Osteoblast (primary cell): ENCODE measurements around the gene RSPO4. TPM values are rescaled to one million over a fixed set of nuclear protein-coding genes. Genes with fewer than 3 reads are reported as not detected.

Experiments
- DNase-seq: peaks from one replicate; pipeline ENCODE4 v3.0.0; 2011; ENCODE audit warnings: low spot score, mixed read lengths; ENCODE audit not compliant: insufficient read length; ENCODE audit errors: missing footprints
- H2AFZ ChIP-seq: 2 replicates; pipeline ENCODE4 v1.6.0; 2011; ENCODE audit warnings: mild to moderate bottlenecking, low read length
- H3K27ac ChIP-seq: 2 replicates; pipeline ENCODE4 v1.5.1; 2011; ENCODE audit warnings: mild to moderate bottlenecking, low read depth, low read length, moderate library complexity
- H3K27me3 ChIP-seq: 2 replicates; pipeline ENCODE4 v1.6.0; 2012; ENCODE audit warnings: mild to moderate bottlenecking, control low read depth, inconsistent platforms, low read length, moderate library complexity; ENCODE audit not compliant: insufficient read depth
- H3K36me3 ChIP-seq: 2 replicates; pipeline ENCODE4 v1.5.1; 2011; ENCODE audit warnings: mild to moderate bottlenecking, low read length, control low read depth, moderate library complexity; ENCODE audit not compliant: insufficient read depth
- H3K4me1 ChIP-seq: 2 replicates; pipeline ENCODE4 v1.5.1; 2011; ENCODE audit warnings: mild to moderate bottlenecking, low read length, control low read depth, moderate library complexity; ENCODE audit not compliant: insufficient read depth
- H3K4me2 ChIP-seq: 2 replicates; pipeline ENCODE4 v1.6.0; 2011; ENCODE audit warnings: mild to moderate bottlenecking, low read length; ENCODE audit not compliant: insufficient read depth
- H3K4me3 ChIP-seq: fragments of 200-600 bp; sonication (generic); 3 replicates; pipeline ENCODE4 v1.5.1; 2012; ENCODE audit warnings: mild to moderate bottlenecking, low read length, inconsistent platforms; ENCODE audit not compliant: insufficient read depth
- H3K79me2 ChIP-seq: 2 replicates; pipeline ENCODE4 v1.6.0; 2012; ENCODE audit warnings: mild to moderate bottlenecking, low read length, control low read depth, inconsistent platforms; ENCODE audit not compliant: insufficient read depth
- H3K9me3 ChIP-seq: 2 replicates; pipeline ENCODE4 v1.5.1; 2011; ENCODE audit warnings: low read depth, low read length, control low read depth
- H4K20me1 ChIP-seq: 2 replicates; pipeline ENCODE4 v1.6.0; 2012; ENCODE audit warnings: mild to moderate bottlenecking, low read length, control low read depth; ENCODE audit not compliant: insufficient read depth
- total RNA-seq: library from RNA; depleted of rRNA; stranded (reverse); fragments of >200 nt; gene quantifications from 2 replicates; pipeline ENCODE4 v1.2.3, GENCODE V29; 2012
- TF ChIP-seq, protein P1 (sequence below): IDR thresholded peaks from 2 replicates; pipeline ENCODE4 v1.5.1; 2011; ENCODE audit warnings: mild to moderate bottlenecking, low read depth, low read length, moderate library complexity; ENCODE audit errors: extremely low read depth

Gene RSPO4
- total RNA-seq, 1 donor = not detected

DNA sequence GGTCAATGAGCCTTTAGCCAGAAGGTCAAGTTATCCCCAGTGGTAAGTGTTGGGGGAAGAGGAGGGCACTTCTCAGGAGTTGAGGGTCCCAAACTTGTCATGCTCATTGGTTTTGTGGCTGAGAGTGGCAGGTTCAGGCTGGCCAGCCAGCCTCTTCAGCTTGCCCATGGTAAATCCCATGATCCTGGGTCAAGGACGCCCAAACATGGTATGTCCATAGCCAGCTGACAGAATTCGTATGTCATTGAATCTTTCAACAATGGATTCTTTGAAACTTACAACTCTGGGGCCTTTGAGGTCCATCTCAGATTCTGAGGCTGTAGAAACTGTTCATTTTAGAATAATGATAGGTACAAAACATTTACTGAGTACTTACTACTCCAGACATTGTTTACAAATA is 36.1 kb upstream of the RSPO4 start:
- H3K4me1 ChIP-seq = no peaks in the 10 kb centered on the region
- TF ChIP-seq, protein P1, sequence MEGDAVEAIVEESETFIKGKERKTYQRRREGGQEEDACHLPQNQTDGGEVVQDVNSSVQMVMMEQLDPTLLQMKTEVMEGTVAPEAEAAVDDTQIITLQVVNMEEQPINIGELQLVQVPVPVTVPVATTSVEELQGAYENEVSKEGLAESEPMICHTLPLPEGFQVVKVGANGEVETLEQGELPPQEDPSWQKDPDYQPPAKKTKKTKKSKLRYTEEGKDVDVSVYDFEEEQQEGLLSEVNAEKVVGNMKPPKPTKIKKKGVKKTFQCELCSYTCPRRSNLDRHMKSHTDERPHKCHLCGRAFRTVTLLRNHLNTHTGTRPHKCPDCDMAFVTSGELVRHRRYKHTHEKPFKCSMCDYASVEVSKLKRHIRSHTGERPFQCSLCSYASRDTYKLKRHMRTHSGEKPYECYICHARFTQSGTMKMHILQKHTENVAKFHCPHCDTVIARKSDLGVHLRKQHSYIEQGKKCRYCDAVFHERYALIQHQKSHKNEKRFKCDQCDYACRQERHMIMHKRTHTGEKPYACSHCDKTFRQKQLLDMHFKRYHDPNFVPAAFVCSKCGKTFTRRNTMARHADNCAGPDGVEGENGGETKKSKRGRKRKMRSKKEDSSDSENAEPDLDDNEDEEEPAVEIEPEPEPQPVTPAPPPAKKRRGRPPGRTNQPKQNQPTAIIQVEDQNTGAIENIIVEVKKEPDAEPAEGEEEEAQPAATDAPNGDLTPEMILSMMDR = no peak
- no peaks in the 10 kb centered on the region for H3K27me3 ChIP-seq

DNA sequence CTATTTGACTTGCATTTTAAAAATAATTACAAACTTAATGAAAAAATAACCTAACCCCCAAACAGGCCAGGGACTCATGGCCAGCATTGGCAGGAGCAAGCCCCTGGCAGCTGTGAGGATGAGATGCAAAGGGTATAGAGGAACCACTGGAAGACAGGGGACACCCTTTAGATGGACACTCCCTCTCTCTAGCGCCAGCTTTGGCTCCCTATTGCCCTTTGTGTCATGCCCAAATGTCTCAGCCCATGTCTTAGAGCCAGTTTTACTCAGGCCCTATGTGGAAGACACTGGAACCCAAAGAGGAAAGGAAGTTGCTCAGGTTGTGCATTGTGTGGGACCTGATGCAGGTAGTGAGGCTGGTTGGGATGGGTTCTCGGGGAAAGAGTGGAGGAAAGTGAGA is 34.9 kb upstream of the RSPO4 start:
- Histone ChIP-seq H3K27ac (no peak overlapping the region), H3K9me3 (no peaks in the 10 kb centered on the region), H2AFZ (no peak overlapping the region), H3K4me3 (no peak overlapping the region), H4K20me1 (no peaks in the 10 kb centered on the region), H3K36me3 (no peaks in the 10 kb centered on the region), H3K4me1 (no peaks in the 10 kb centered on the region), H3K4me2 (no peak overlapping the region), H3K79me2 (no peaks in the 10 kb centered on the region), H3K27me3 (no peaks in the 10 kb centered on the region)
- no peak for DNase-seq
- TF ChIP-seq, protein P1 = no peak

More for the DNA sequence above, 36.1 kb upstream of the RSPO4 start:
- Histone ChIP-seq H2AFZ (no peak overlapping the region), H3K79me2 (no peaks in the 10 kb centered on the region), H3K9me3 (no peaks in the 10 kb centered on the region), H4K20me1 (no peaks in the 10 kb centered on the region), H3K27ac (no peak overlapping the region), H3K36me3 (no peaks in the 10 kb centered on the region), H3K4me3 (no peak overlapping the region), H3K4me2 (no peak overlapping the region)
- no peak for DNase-seq

DNA sequence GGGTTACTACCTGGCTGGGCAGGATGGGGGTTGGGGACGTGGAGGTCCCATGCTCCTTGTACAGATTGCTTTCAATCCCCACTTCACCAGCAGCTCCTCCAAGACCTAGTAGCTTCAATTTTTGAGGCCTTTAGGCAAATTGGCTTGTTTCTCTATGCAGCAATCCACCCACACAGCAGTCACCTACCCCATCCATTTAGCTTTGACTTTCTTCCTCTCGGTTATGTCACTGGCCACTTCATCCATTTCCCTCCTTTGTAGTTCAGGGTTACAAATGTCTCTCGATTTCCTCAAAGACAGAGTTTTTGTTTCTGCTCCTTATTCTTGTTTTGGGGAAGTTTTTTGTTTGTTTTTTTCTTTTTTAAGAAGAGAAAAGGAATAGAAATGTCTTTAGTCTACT is 33.4 kb upstream of the RSPO4 start:
- no peak for DNase-seq
- H3K4me3 ChIP-seq = no peak overlapping the region
- no peak overlapping the region for H2AFZ ChIP-seq
- no peaks in the 10 kb centered on the region for H3K27me3 ChIP-seq
- no peaks in the 10 kb centered on the region for H3K4me1 ChIP-seq
- no peaks in the 10 kb centered on the region for H4K20me1 ChIP-seq
- no peak overlapping the region for H3K4me2 ChIP-seq
- TF ChIP-seq, protein P1 = no peak
- H3K79me2 ChIP-seq = no peaks in the 10 kb centered on the region
- H3K36me3 ChIP-seq = no peaks in the 10 kb centered on the region
- H3K27ac ChIP-seq = no peak overlapping the region
- no peaks in the 10 kb centered on the region for H3K9me3 ChIP-seq

DNA sequence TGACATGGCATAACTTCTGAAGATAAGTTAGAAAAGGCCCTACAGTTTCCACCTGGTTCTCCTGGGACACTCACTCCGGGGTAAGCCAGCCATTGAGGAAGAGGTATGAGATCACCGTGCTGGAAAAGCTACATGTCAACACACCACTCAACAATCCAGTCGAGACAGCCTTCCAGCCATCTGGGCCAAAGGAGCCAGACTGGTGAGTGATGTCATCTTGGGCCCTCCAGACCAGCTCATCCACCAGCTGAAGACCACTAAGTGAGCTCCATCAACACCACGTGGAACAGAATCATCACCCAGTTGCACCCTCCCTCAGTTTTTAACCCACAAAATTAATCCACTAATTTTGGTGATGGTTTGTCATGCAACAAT is 32.3 kb upstream of the RSPO4 start:
- H2AFZ ChIP-seq = no peak overlapping the region
- H3K79me2 ChIP-seq = no peaks in the 10 kb centered on the region
- DNase-seq = no peak
- no peaks in the 10 kb centered on the region for H3K4me1 ChIP-seq
- H3K27ac ChIP-seq = no peak overlapping the region
- H4K20me1 ChIP-seq = no peaks in the 10 kb centered on the region
- no peaks in the 10 kb centered on the region for H3K36me3 ChIP-seq
- H3K4me3 ChIP-seq = no peak overlapping the region
- no peaks in the 10 kb centered on the region for H3K27me3 ChIP-seq
- no peak overlapping the region for H3K4me2 ChIP-seq
- TF ChIP-seq, protein P1 = no peak
- H3K9me3 ChIP-seq = no peaks in the 10 kb centered on the region
